Measurements from ENCODE around the gene FXYD3.

- TF ChIP-seq CAMTA2 (CRISPR knock-in tag; IDR thresholded peaks at IDR 0.05; ENCODE audit: borderline replicate concordance) (no peak), ZBTB20 (CRISPR knock-in tag; IDR thresholded peaks at IDR 0.05; ENCODE audit: borderline replicate concordance, low read depth) (no peak), ZNF83 (CRISPR knock-in tag; IDR thresholded peaks at IDR 0.05; ENCODE audit: borderline replicate concordance) (no peak), ZNF282 (IDR thresholded peaks at IDR 0.05; ENCODE audit: partially characterized antibody) (no peak), FOXJ3 (CRISPR knock-in tag; IDR thresholded peaks at IDR 0.05; ENCODE audit: borderline replicate concordance) (no peak), BCLAF1 (IDR thresholded peaks at IDR 0.05) (no peak), THYN1 (CRISPR knock-in tag; IDR thresholded peaks at IDR 0.05; ENCODE audit: borderline replicate concordance, low read depth) (no peak), PCBP1 (IDR thresholded peaks at IDR 0.05; ENCODE audit: borderline replicate concordance, low read depth, low read length) (no peak), ZNF138 (CRISPR knock-in tag; IDR thresholded peaks at IDR 0.05; ENCODE audit: low read depth) (no peak), NRL (CRISPR knock-in tag; IDR thresholded peaks at IDR 0.05; ENCODE audit: borderline replicate concordance) (no peak)
- TF ChIP-seq, protein P1, sequence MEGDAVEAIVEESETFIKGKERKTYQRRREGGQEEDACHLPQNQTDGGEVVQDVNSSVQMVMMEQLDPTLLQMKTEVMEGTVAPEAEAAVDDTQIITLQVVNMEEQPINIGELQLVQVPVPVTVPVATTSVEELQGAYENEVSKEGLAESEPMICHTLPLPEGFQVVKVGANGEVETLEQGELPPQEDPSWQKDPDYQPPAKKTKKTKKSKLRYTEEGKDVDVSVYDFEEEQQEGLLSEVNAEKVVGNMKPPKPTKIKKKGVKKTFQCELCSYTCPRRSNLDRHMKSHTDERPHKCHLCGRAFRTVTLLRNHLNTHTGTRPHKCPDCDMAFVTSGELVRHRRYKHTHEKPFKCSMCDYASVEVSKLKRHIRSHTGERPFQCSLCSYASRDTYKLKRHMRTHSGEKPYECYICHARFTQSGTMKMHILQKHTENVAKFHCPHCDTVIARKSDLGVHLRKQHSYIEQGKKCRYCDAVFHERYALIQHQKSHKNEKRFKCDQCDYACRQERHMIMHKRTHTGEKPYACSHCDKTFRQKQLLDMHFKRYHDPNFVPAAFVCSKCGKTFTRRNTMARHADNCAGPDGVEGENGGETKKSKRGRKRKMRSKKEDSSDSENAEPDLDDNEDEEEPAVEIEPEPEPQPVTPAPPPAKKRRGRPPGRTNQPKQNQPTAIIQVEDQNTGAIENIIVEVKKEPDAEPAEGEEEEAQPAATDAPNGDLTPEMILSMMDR (CRISPR knock-in tag; IDR thresholded peaks at IDR 0.05), result no peak
These were observed 42.1 kb upstream of the FXYD3 start for GRCh38 chr19:35073516-35073915.
